HepG2 (cell line): ENCODE results near the gene BSG. TPM values are rescaled to one million over a fixed set of nuclear protein-coding genes. Genes with fewer than 3 reads are reported as not detected.

Experiments
- ATAC-seq: fragments of 200-7000 bp; cut with Tn5 transposase; 3 replicates; pipeline ENCODE4 v1.9.1; 2020; ENCODE audit warnings: mild to moderate bottlenecking, moderate library complexity
- Bru-seq: library from RNA; stranded (reverse); fragments of 400-500 nt; gene quantifications from one replicate; lab custom pipeline; 2021; lab: Mats Ljungman, UMichigan
- BruChase-seq, 2 experiments: library from RNA; stranded (reverse); fragments of 400-500 nt; gene quantifications; one replicate each; lab custom pipeline; 2021; lab: Mats Ljungman, UMichigan
- BruUV-seq: library from RNA; stranded (reverse); fragments of 400-500 nt; replicated peaks from 2 replicates; lab custom pipeline; 2021; lab: Mats Ljungman, UMichigan
- CTCF ChIA-PET: fragments of 300-600 bp; formaldehyde crosslinking; extraction: SDS; loops from one replicate; lab custom pipeline; 2021; ENCODE audit warnings: low total read pairs, inconsistent platforms, low intra/inter-chr PET ratio; lab: Yijun Ruan, JAX
- POLR2A ChIA-PET: fragments of 350-600 bp; sonication (Branson Sonifier 250); formaldehyde crosslinking; loops from one replicate; lab custom pipeline; 2020; ENCODE audit warnings: antibody characterized with exemption, inconsistent platforms; lab: Yijun Ruan, JAX
- DNase-seq: peaks from one replicate; pipeline ENCODE4 v3.0.0-alpha.2; 2015; ENCODE audit warnings: low spot score
- FAIRE-seq: peaks from 3 replicates; lab custom pipeline; 2011; peaks lifted over from hg19 to GRCh38; lab: Jason Lieb, UNC
- H2AFZ ChIP-seq: one replicate; pipeline ENCODE4 v1.6.1; 2011; ENCODE audit warnings: low read length, inconsistent platforms
- H3K27ac ChIP-seq: fragments of 300-600 bp; 3 replicates; pipeline ENCODE4 v1.8.0; 2011; ENCODE audit warnings: mixed run types, mild to moderate bottlenecking, mixed read lengths, low read length, inconsistent platforms; ENCODE audit not compliant: insufficient read depth; ENCODE audit errors: extremely low read length
- H3K27me3 ChIP-seq, 2 experiments: fragments of 200-600 bp in 1 of 2; 2 replicates in 1 of 2; 3 replicates in 1 of 2; pipeline versions ENCODE4 v1.6.0 to v1.8.0; 2011; ENCODE audit warnings: low read length in 2 of 2, mild to moderate bottlenecking in 2 of 2, moderate library complexity in 2 of 2, inconsistent platforms in 1 of 2; ENCODE audit not compliant: insufficient read depth in 2 of 2, control insufficient read depth in 1 of 2
- H3K36me3 ChIP-seq, 2 experiments: fragments of 200-600 bp in 1 of 2; replicated peaks in 1 of 2; 2 replicates in 1 of 2; 3 replicates in 1 of 2; pipeline versions ENCODE4 v1.5.1 to v1.8.0; 2011; ENCODE audit warnings: low read length in 2 of 2, inconsistent platforms in 1 of 2; ENCODE audit not compliant: insufficient read depth in 2 of 2, control insufficient read depth in 1 of 2
- H3K4me1 ChIP-seq: 2 replicates; pipeline ENCODE4 v1.5.1; 2012; ENCODE audit warnings: low read length, inconsistent platforms; ENCODE audit not compliant: insufficient read depth
- H3K4me2 ChIP-seq: 2 replicates; pipeline ENCODE4 v1.6.0; 2011; ENCODE audit warnings: low read depth, low read length, inconsistent platforms
- H3K4me3 ChIP-seq, 3 experiments: fragments of 200-600 bp in 1 of 3; sonication (generic), shearing (Covaris generic) in 1 of 3; replicated peaks in 1 of 3; 2 replicates each; pipeline ENCODE4 v1.5.1; 2011 to 2016; ENCODE audit warnings: low read length in 3 of 3, inconsistent platforms in 2 of 3, low read depth in 2 of 3, mild to moderate bottlenecking in 2 of 3, control low read depth in 1 of 3, mixed read lengths in 1 of 3; ENCODE audit not compliant: insufficient read depth in 1 of 3
- H3K79me2 ChIP-seq: one replicate; pipeline ENCODE4 v1.6.1; 2011; ENCODE audit warnings: low read length, inconsistent platforms; ENCODE audit not compliant: insufficient read depth
- H3K9ac ChIP-seq: 2 replicates; pipeline ENCODE4 v1.6.0; 2011; ENCODE audit warnings: mild to moderate bottlenecking, low read depth, low read length, inconsistent platforms; ENCODE audit not compliant: insufficient read depth
- H3K9me3 ChIP-seq: 2 replicates; pipeline ENCODE4 v1.5.1; 2012; ENCODE audit warnings: mild to moderate bottlenecking, low read length
- H4K20me1 ChIP-seq: 2 replicates; pipeline ENCODE4 v1.6.0; 2011; ENCODE audit warnings: inconsistent platforms, mild to moderate bottlenecking, low read length, moderate library complexity; ENCODE audit not compliant: insufficient read depth
- AKAP8 ChIP-seq: sonication (generic); formaldehyde crosslinking; IDR thresholded peaks from 2 replicates; pipeline ENCODE4 v1.5.1; 2020; ENCODE audit warnings: mild to moderate bottlenecking, missing genetic modification reagents
- BHLHE40 ChIP-seq: IDR thresholded peaks from 2 replicates; pipeline ENCODE4 v1.6.1; 2011; ENCODE audit warnings: low read length, improper control_type of control experiment
- NKX3-1 ChIP-seq: sonication (generic); formaldehyde crosslinking; IDR thresholded peaks from 2 replicates; pipeline ENCODE4 v1.5.0; 2020; ENCODE audit warnings: missing genetic modification reagents
- RELA ChIP-seq: sonication (generic); formaldehyde crosslinking; IDR thresholded peaks from 2 replicates; pipeline ENCODE4 v1.4.0; 2020; ENCODE audit warnings: missing genetic modification reagents
- SAFB2 ChIP-seq: sonication (generic); formaldehyde crosslinking; IDR thresholded peaks from 2 replicates; pipeline ENCODE4 v1.5.1; 2020; ENCODE audit warnings: missing genetic modification reagents, low read depth, mild to moderate bottlenecking, borderline replicate concordance
- THAP11 ChIP-seq: IDR thresholded peaks from 2 replicates; pipeline ENCODE4 v1.6.1; 2016; ENCODE audit warnings: missing biosample characterization, missing genetic modification reagents
- ZNF343 ChIP-seq: sonication (generic); formaldehyde crosslinking; IDR thresholded peaks from 2 replicates; pipeline ENCODE4 v1.4.0; 2020; ENCODE audit warnings: mild to moderate bottlenecking, missing genetic modification reagents
- ZNF567 ChIP-seq: sonication (generic); formaldehyde crosslinking; IDR thresholded peaks from 2 replicates; pipeline ENCODE4 v1.8.1; 2023; ENCODE audit warnings: mild to moderate bottlenecking, missing genetic modification reagents, borderline replicate concordance
- ZNF749 ChIP-seq: sonication (generic); formaldehyde crosslinking; IDR thresholded peaks from 2 replicates; pipeline ENCODE4 v1.8.0; 2022; ENCODE audit warnings: mild to moderate bottlenecking, missing genetic modification reagents, moderate library complexity, borderline replicate concordance
- WGBS: methylation state at CpG from one replicate; pipeline ENCODE4 v1.1.6; 2017; ENCODE audit warnings: low lambda C conversion rate; 5-methylcytosine and 5-hydroxymethylcytosine counted together
- in situ Hi-C: cut with HindIII; loops from 2 replicates; pipeline ENCODE4 v1.10.0; 2017; ENCODE audit warnings: low pct_unique_long_range_greater_than_20kb; ENCODE audit not compliant: extremely low pct_ligation_motif_present
- intact Hi-C: fragments of 100-400 bp; cut with micrococcal nuclease; formaldehyde crosslinking; loops from one replicate; pipeline ENCODE4 v1.10.0; 2022; ENCODE audit not compliant: unreplicated experiment
- long read RNA-seq, 2 experiments: library from RNA in 1 of 2; library from polyadenylated mRNA in 1 of 2; stranded (forward) in 1 of 2; unstranded in 1 of 2; transcript quantifications; one replicate each; pipeline ENCODE4 v2.0.0, GENCODE V29; 2019 to 2022
- polyA minus RNA-seq, 3 experiments: library from RNA; depleted of rRNA, polyadenylated mRNA; stranded (reverse); fragments of >200 nt; gene quantifications; 2 replicates each; pipeline ENCODE4 v1.2.3, GENCODE V29; 2011; ENCODE audit warnings: low replicate concordance in 1 of 3
- polyA plus RNA-seq, 8 experiments: library from polyadenylated mRNA; depleted of rRNA in 3 of 8; stranded (reverse) in 7 of 8; unstranded in 1 of 8; fragments of >200 nt; fragmentation: Illumina TruSeq in 4 of 8; extraction: Trizol in 4 of 8; gene quantifications; 2 replicates each; pipeline versions ENCODE4 v1.2.1 to v1.2.3, GENCODE V29; 2011 to 2016; ENCODE audit warnings: low read depth in 4 of 8, missing spikeins in 1 of 8, mixed read lengths in 1 of 8; ENCODE audit not compliant: insufficient read depth in 1 of 8
- total RNA-seq, 5 experiments: library from RNA; depleted of rRNA; stranded (reverse); fragments of >200 nt; fragmentation: Illumina TruSeq; extraction: Trizol; gene quantifications; 2 replicates each; pipeline ENCODE4 v1.2.3, GENCODE V29; 2016; ENCODE audit warnings: low read depth in 1 of 5
- TF ChIP-seq, protein P1 (sequence below): sonication (generic); formaldehyde crosslinking; IDR thresholded peaks from 2 replicates; pipeline ENCODE4 v1.9.0; 2021; ENCODE audit warnings: missing genetic modification reagents, mild to moderate bottlenecking, borderline replicate concordance
- TF ChIP-seq, protein P2 (sequence below): sonication (generic); formaldehyde crosslinking; IDR thresholded peaks from 2 replicates; pipeline ENCODE4 v1.4.0; 2020; ENCODE audit warnings: missing genetic modification reagents
- TF ChIP-seq, protein P3 (sequence below): sonication (generic); formaldehyde crosslinking; IDR thresholded peaks from 2 replicates; pipeline ENCODE4 v1.5.0; 2020; ENCODE audit warnings: missing genetic modification reagents, mild to moderate bottlenecking, borderline replicate concordance

BSG gene
- total RNA-seq (2016; rRNA removed; fragmentation: Illumina TruSeq; extraction: Trizol) (136 and 309 TPM in 2 replicates), polyA plus RNA-seq (2011; rRNA removed) (754 and 1,057 TPM in 2 replicates), polyA minus RNA-seq (2011; rRNA and poly(A)+ RNA removed; ENCODE audit: low replicate concordance) (426 and 707 TPM in 2 replicates), Bru-seq, nascent RNA (percentile 79 among the genes with signal in this experiment), BruChase-seq, experiment 1, labeled RNA remaining after a 6-hour chase (percentile 94 among the genes with signal in this experiment), BruChase-seq, experiment 2, labeled RNA remaining after a 2-hour chase (percentile 89 among the genes with signal in this experiment)
- total RNA-seq (2016; cell fraction: cytosol; rRNA removed; fragmentation: Illumina TruSeq; extraction: Trizol; ENCODE audit: low read depth) = 81.8 and 84.4 TPM in 2 replicates
- total RNA-seq (2016; cell fraction: insoluble cytoplasmic fraction; rRNA removed; fragmentation: Illumina TruSeq; extraction: Trizol) = 114 and 317 TPM in 2 replicates
- total RNA-seq (2016; cell fraction: membrane; rRNA removed; fragmentation: Illumina TruSeq; extraction: Trizol) = 96.0 and 109 TPM in 2 replicates
- 271 and 340 TPM in 2 replicates for total RNA-seq (2016; cell fraction: nucleus; rRNA removed; fragmentation: Illumina TruSeq; extraction: Trizol)
- polyA plus RNA-seq (2011; cell fraction: cytosol; rRNA removed) = 595 and 749 TPM in 2 replicates
- 561 and 615 TPM in 2 replicates for polyA plus RNA-seq (2011; cell fraction: nucleus; rRNA removed)
- 926 and 933 TPM in 2 replicates for polyA plus RNA-seq (2012)
- polyA plus RNA-seq (2016; cell fraction: cytosol; fragmentation: Illumina TruSeq; extraction: Trizol; ENCODE audit: low read depth) = 148 and 149 TPM in 2 replicates
- 179 and 219 TPM in 2 replicates for polyA plus RNA-seq (2016; cell fraction: insoluble cytoplasmic fraction; fragmentation: Illumina TruSeq; extraction: Trizol; ENCODE audit: low read depth)
- 152 and 167 TPM in 2 replicates for polyA plus RNA-seq (2016; cell fraction: membrane; fragmentation: Illumina TruSeq; extraction: Trizol; ENCODE audit: low read depth)
- polyA plus RNA-seq (2016; cell fraction: nucleus; fragmentation: Illumina TruSeq; extraction: Trizol; ENCODE audit: insufficient read depth, low read depth) = 760 and 837 TPM in 2 replicates
- 369 and 454 TPM in 2 replicates for polyA minus RNA-seq (2011; cell fraction: cytosol; rRNA and poly(A)+ RNA removed)
- polyA minus RNA-seq (2011; cell fraction: nucleus; rRNA and poly(A)+ RNA removed) = 97.1 and 115 TPM in 2 replicates
- long read RNA-seq, experiment 1, partial matches to known transcripts = 40 of 598 reads
- long read RNA-seq, experiment 1, other reads (novel, unspliced or antisense) = 558 of 598 reads
- long read RNA-seq, experiment 2, transcript BSG-203 (8 exons, 1,616 nt) = major isoform, 363 of 1,151 reads
- long read RNA-seq, experiment 2, transcript BSG-205 (7 exons, 2,141 nt) = minor isoform, 19 of 1,151 reads
- long read RNA-seq, experiment 2, partial matches to known transcripts = 329 of 1,151 reads
- long read RNA-seq, experiment 2, other reads (novel, unspliced or antisense) = 437 of 1,151 reads

DNA sequence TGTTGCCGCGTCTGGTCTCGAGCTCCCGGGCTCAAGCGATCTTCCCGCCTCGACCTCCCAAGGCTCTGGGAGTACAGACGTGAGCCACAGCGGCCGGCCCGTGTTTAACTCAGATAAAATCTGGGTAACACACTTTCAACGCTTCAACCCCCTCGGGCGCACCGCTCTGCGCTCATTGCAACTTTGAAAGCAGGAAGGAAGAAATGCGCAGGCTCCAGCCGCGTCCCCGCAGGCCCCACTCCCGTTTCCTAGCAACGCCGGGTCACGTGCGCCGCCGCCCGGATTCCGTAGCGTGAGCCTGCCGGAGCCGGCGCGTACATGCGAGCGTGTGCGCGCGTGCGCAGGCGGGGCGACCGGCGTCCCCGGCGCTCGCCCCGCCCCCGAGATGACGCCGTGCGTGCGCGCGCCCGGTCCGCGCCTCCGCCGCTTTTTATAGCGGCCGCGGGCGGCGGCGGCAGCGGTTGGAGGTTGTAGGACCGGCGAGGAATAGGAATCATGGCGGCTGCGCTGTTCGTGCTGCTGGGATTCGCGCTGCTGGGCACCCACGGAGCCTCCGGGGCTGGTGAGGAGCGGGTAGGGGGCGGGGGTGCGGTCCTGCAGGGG is at the start of gene BSG:
Gene BSG, plus strand, starts transcription at position 457 of the 603 bp plus-strand sequence. Its CDS starts 39 bp downstream, at position 496.
- peak within 1 kb of the TSS; percentile 95 for H3K27ac ChIP-seq
- H2AFZ ChIP-seq = no peak within 1 kb of the TSS
- H3K27me3 ChIP-seq = no peaks in the 10 kb centered on the region; a peak in 1 of 5 replicates
- peaks cover 6 to 7% of the 10 kb centered on the region in 2 experiments; a peak in 3 of 5 replicates for H3K36me3 ChIP-seq
- ChIA-PET CTCF (interaction anchor here (0.9 kb wide), 1 partner anchor 22 kb away, joined by 3 read pairs; no protein-coding TSS in a partner anchor), POLR2A (interaction anchor here (0.7 to 4.3 kb wide), 8 partner anchors 14 to 132 kb away, joined by 3 to 45 read pairs (median 4); partner anchors contain the start of genes CDC34 and POLRMT)
- H3K4me1 ChIP-seq = peaks cover 30% of the 10 kb centered on the region
- peak within 1 kb of the TSS; percentile 90 to 99 (median 96) for H3K4me3 ChIP-seq
- DNase-seq = peak; percentile 94
- no peaks in the 10 kb centered on the region for H3K9me3 ChIP-seq
- intact Hi-C loops (no loop called here), in situ Hi-C loops (no loop called here)
- peak; percentile 53 for ATAC-seq
- peak within 1 kb of the TSS; percentile 92 for H3K4me2 ChIP-seq
- H4K20me1 ChIP-seq = peaks cover 42% of the 10 kb centered on the region
- 2% methylated on average over 40 of the region's 79 CpGs for WGBS
- peak within 1 kb of the TSS; percentile 95 for H3K9ac ChIP-seq
- peak; percentile 64 for FAIRE-seq
- peaks cover 49% of the 10 kb centered on the region for H3K79me2 ChIP-seq
- BruUV-seq = no TSS peak
- TF ChIP-seq BHLHE40 = peak; percentile 99
- peak; percentile 37; the same call in 1 of the 2 replicates for TF ChIP-seq NKX3-1 (CRISPR knock-in tag)
- no peak for TF ChIP-seq ZNF343 (CRISPR knock-in tag)
- TF ChIP-seq, protein P1, sequence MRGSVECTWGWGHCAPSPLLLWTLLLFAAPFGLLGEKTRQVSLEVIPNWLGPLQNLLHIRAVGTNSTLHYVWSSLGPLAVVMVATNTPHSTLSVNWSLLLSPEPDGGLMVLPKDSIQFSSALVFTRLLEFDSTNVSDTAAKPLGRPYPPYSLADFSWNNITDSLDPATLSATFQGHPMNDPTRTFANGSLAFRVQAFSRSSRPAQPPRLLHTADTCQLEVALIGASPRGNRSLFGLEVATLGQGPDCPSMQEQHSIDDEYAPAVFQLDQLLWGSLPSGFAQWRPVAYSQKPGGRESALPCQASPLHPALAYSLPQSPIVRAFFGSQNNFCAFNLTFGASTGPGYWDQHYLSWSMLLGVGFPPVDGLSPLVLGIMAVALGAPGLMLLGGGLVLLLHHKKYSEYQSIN (CRISPR knock-in tag) = no peak
- no peak for TF ChIP-seq RELA (CRISPR knock-in tag)
- no peak for TF ChIP-seq SAFB2
- peak; percentile 80; the same call in 1 of the 2 replicates for TF ChIP-seq AKAP8 (CRISPR knock-in tag)
- no peak for TF ChIP-seq ZNF749 (CRISPR knock-in tag)
- TF ChIP-seq THAP11 (CRISPR knock-in tag) = peak; percentile 63
- TF ChIP-seq, protein P2, sequence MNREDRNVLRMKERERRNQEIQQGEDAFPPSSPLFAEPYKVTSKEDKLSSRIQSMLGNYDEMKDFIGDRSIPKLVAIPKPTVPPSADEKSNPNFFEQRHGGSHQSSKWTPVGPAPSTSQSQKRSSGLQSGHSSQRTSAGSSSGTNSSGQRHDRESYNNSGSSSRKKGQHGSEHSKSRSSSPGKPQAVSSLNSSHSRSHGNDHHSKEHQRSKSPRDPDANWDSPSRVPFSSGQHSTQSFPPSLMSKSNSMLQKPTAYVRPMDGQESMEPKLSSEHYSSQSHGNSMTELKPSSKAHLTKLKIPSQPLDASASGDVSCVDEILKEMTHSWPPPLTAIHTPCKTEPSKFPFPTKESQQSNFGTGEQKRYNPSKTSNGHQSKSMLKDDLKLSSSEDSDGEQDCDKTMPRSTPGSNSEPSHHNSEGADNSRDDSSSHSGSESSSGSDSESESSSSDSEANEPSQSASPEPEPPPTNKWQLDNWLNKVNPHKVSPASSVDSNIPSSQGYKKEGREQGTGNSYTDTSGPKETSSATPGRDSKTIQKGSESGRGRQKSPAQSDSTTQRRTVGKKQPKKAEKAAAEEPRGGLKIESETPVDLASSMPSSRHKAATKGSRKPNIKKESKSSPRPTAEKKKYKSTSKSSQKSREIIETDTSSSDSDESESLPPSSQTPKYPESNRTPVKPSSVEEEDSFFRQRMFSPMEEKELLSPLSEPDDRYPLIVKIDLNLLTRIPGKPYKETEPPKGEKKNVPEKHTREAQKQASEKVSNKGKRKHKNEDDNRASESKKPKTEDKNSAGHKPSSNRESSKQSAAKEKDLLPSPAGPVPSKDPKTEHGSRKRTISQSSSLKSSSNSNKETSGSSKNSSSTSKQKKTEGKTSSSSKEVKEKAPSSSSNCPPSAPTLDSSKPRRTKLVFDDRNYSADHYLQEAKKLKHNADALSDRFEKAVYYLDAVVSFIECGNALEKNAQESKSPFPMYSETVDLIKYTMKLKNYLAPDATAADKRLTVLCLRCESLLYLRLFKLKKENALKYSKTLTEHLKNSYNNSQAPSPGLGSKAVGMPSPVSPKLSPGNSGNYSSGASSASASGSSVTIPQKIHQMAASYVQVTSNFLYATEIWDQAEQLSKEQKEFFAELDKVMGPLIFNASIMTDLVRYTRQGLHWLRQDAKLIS (CRISPR knock-in tag) = no peak; the same call in 1 of the 2 replicates
- TF ChIP-seq ZNF567 (CRISPR knock-in tag) = no peak
- TF ChIP-seq, protein P3, sequence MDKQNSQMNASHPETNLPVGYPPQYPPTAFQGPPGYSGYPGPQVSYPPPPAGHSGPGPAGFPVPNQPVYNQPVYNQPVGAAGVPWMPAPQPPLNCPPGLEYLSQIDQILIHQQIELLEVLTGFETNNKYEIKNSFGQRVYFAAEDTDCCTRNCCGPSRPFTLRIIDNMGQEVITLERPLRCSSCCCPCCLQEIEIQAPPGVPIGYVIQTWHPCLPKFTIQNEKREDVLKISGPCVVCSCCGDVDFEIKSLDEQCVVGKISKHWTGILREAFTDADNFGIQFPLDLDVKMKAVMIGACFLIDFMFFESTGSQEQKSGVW (CRISPR knock-in tag) = no peak
